ENCODE results near the gene FITM2. TPM values are rescaled to one million over a fixed set of nuclear protein-coding genes. Genes with fewer than 3 reads are reported as not detected.

The FITM2 gene
- polyA plus RNA-seq, 2 of the 4 experiments (the other 2 are of a cell fraction), result 13.1 to 15.4 TPM

GRCh38 chr20:44253528-44253927, 57.5 kb downstream of the FITM2 start:
- CTCF ChIA-PET, result interaction anchor here (0.6 to 2.9 kb wide), 7 partner anchors 11 to 136 kb away, joined by 3 to 19 read pairs (median 5); partner anchors contain the start of gene FITM2
- DNase-seq (ENCODE audit: low read depth in 1 of 2, low spot score in 1 of 2), result peak in 1 of 2 experiments; percentile 23
- no peak for FAIRE-seq
- Histone ChIP-seq H3K4me2 (no peak overlapping the region), H3K4me1 (no peaks in the 10 kb centered on the region), H3K27ac (no peak overlapping the region), H3K9me3 (no peaks in the 10 kb centered on the region), H3K4me3 (no peak overlapping the region)
- ATAC-seq, result peak in 1 of 2 experiments; percentile 62; a peak in 3 of 6 replicates
- WGBS (ENCODE audit: missing lambda C conversion rate), result 46% methylated on average over 2 of the region's 3 CpGs
- POLR2A ChIA-PET, result no interaction called here
- no peak for TF ChIP-seq EP300 (IDR thresholded peaks at IDR 0.05)
- no peak for TF ChIP-seq MYC (IDR thresholded peaks at IDR 0.05; ENCODE audit: borderline replicate concordance, low read length)
- no peak for TF ChIP-seq RARB (CRISPR knock-in tag; IDR thresholded peaks at IDR 0.05)
- TF ChIP-seq CTCF (IDR thresholded peaks at IDR 0.05), result no peak
- TF ChIP-seq ELK1 (IDR thresholded peaks at IDR 0.05; ENCODE audit: low read depth, low read length), result no peak
- no peak for TF ChIP-seq JUN (IDR thresholded peaks at IDR 0.05)

Small RNA genes lying within 50 kb of the gene (small RNA-seq; reads per million reads assigned to genes)
- gene RF00019, result 0 reads per million in 6 experiments

Other genes starting within 250 kb of the FITM2 start
- gene JPH2, start 124.0 kb downstream of the FITM2 start, polyA plus RNA-seq (2011; rRNA removed), result 0.83 and 1.0 TPM in 2 replicates
- 2.6 to 3.4 TPM (median 3.3 TPM) in 3 replicates for gene JPH2, start 124.0 kb downstream of the FITM2 start, polyA plus RNA-seq (2017; fragmentation: RNase III; extraction: RNeasy Plus Mini Kit Qiagen cat#74134 plus additional on column Dnase treatment)
- gene OSER1, start 100.4 kb downstream of the FITM2 start, polyA plus RNA-seq (2011; rRNA removed), result 62.6 and 73.0 TPM in 2 replicates
- 46.7 to 50.4 TPM (median 47.5 TPM) in 3 replicates for gene OSER1, start 100.4 kb downstream of the FITM2 start, polyA plus RNA-seq (2017; fragmentation: RNase III; extraction: RNeasy Plus Mini Kit Qiagen cat#74134 plus additional on column Dnase treatment)
- 0.06 and 0.16 TPM in 2 replicates for gene GDAP1L1, start 63.9 kb downstream of the FITM2 start, polyA plus RNA-seq (2011; rRNA removed)
- gene GDAP1L1, start 63.9 kb downstream of the FITM2 start, polyA plus RNA-seq (2017; fragmentation: RNase III; extraction: RNeasy Plus Mini Kit Qiagen cat#74134 plus additional on column Dnase treatment), result 0.13 TPM in 1 of 3 replicates, not detected in the others
- gene R3HDML, start 25.8 kb upstream of the FITM2 start, polyA plus RNA-seq (2011; rRNA removed), result 1.2 and 1.3 TPM in 2 replicates
- 0.37 to 1.0 TPM (median 0.96 TPM) in 3 replicates for gene R3HDML, start 25.8 kb upstream of the FITM2 start, polyA plus RNA-seq (2017; fragmentation: RNase III; extraction: RNeasy Plus Mini Kit Qiagen cat#74134 plus additional on column Dnase treatment)
- gene HNF4A, start 44.5 kb upstream of the FITM2 start, polyA plus RNA-seq (2011; rRNA removed), result 20.0 and 23.0 TPM in 2 replicates
- 17.5 to 26.2 TPM (median 25.9 TPM) in 3 replicates for gene HNF4A, start 44.5 kb upstream of the FITM2 start, polyA plus RNA-seq (2017; fragmentation: RNase III; extraction: RNeasy Plus Mini Kit Qiagen cat#74134 plus additional on column Dnase treatment)
- gene TTPAL, start 164.7 kb upstream of the FITM2 start, polyA plus RNA-seq (2011; rRNA removed), result 9.2 and 11.0 TPM in 2 replicates
- gene TTPAL, start 164.7 kb upstream of the FITM2 start, polyA plus RNA-seq (2017; fragmentation: RNase III; extraction: RNeasy Plus Mini Kit Qiagen cat#74134 plus additional on column Dnase treatment), result 9.1 to 9.3 TPM (median 9.3 TPM) in 3 replicates
- gene SERINC3, start 210.9 kb upstream of the FITM2 start, polyA plus RNA-seq (2011; rRNA removed), result 159 and 173 TPM in 2 replicates
- 57.4 to 65.0 TPM (median 62.9 TPM) in 3 replicates for gene SERINC3, start 210.9 kb upstream of the FITM2 start, polyA plus RNA-seq (2017; fragmentation: RNase III; extraction: RNeasy Plus Mini Kit Qiagen cat#74134 plus additional on column Dnase treatment)

Measured in A549 (cell line).